ENCODE data around the gene LRP1.

The LRP1 gene

DNA sequence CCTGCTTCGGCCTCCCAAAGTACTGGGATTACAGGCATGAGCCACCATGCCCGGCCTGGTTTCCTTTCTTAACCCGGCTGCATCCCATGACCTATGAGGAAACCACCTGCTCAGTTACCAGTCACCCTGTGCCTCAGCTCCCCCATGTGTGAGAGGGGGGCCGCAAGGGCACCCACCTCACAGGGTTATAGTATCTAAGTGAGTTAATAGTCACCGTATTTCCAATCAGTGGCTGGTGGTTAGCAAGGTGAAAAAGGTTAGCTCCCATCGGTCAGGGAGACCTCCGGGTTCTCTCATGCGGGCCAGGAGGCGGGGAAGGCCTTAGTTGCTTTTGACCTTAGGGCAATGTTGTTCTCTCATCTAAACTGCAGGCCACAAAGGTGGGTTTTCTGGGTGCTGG, 6.7 kb downstream of the LRP1 start:
- Mint-ChIP-seq H3K9me3 (no peaks in the 10 kb centered on the region), H3K36me3 (no peaks in the 10 kb centered on the region), H3K27me3 (no peaks in the 10 kb centered on the region), H3K27ac (no peak overlapping the region), H3K4me3 (no peak overlapping the region), H3K4me1 (peaks cover 18% of the 10 kb centered on the region)
- no peak for ATAC-seq

DNA sequence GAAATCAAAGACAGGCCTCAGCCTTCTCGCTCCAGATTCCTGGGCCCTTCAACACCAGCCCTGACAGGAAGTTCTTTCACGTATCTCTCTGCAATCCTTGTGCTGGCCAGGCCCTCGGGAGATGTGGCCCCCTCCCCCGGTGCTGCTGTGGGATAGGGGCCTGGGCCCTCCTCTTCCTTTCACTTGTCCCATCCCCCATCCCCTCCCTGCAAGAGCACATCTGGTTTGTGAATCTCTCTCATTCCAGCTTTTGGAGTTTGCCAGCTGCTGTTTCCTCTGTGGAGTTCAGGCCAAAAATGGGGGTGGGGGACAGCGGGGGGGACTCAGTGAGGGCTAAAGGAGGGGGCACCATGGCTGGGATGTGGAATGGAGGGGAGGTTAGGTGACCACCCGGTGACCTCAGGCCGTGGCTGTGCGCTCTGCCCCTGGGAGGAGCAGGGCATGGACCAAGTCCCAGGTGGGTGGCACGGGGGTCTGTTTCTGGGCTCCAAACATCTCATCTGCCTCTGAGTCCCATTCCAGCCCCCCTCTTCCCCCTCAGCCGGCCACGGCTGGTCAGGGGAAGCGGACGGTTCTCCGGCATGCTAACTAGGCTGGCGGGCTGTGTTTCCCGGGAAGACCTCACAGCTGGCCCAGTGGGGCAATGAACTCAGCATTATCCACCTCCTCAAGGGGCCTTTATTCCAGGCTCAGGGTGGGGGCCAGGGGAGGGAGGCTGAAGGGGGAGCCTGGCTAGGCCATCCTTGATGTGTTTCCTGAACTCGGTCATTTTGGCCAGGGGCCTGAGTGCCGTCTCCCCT, 7.4 kb downstream of the LRP1 start:
- no peak for ATAC-seq
- H3K4me3 Mint-ChIP-seq, result no peak overlapping the region
- H3K9me3 Mint-ChIP-seq, result no peaks in the 10 kb centered on the region
- H3K27me3 Mint-ChIP-seq, result no peaks in the 10 kb centered on the region
- H3K27ac Mint-ChIP-seq, result no peak overlapping the region
- no peaks in the 10 kb centered on the region for H3K36me3 Mint-ChIP-seq
- H3K4me1 Mint-ChIP-seq, result peaks cover 12% of the 10 kb centered on the region

DNA sequence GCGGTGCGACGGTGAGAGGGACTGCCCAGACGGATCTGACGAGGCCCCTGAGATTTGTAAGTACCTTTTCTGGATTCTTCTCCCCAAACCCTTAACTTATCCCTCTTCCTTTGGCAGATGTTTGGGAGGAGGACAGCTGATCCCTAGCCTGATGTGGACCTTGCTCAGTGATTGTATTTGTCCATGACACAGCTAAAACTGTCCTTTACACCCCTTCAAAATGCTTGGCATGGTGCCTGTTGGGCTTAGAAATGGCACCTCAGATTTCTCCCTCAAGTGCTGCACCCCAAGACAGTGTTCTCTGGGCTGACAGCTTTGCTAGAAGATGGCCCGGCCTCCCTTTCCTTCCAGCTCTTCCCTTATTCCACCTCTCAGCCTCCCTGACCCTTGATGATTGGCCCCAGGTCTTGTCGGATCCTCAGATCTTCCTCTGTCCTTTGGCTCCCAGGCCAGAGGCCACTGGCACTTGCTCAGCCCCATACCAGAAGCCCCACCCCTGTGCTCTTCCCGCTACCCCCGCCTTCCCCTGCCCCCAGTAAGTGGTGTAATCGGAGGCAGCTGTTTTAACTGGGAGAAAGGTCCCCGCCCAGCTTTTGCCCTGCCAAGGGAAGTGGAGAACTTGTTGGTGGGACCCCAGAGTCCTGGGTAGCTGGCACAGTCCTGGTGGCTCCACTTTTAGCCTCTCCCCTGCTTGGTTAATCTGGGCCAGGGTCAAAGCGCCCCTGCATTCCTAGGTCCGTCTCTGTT, 10.4 kb downstream of the LRP1 start:
- Mint-ChIP-seq H3K4me3 (no peak overlapping the region), H3K27ac (no peak overlapping the region), H3K27me3 (no peaks in the 10 kb centered on the region), H3K4me1 (no peaks in the 10 kb centered on the region), H3K9me3 (no peaks in the 10 kb centered on the region), H3K36me3 (no peaks in the 10 kb centered on the region)
- no peak for ATAC-seq

DNA sequence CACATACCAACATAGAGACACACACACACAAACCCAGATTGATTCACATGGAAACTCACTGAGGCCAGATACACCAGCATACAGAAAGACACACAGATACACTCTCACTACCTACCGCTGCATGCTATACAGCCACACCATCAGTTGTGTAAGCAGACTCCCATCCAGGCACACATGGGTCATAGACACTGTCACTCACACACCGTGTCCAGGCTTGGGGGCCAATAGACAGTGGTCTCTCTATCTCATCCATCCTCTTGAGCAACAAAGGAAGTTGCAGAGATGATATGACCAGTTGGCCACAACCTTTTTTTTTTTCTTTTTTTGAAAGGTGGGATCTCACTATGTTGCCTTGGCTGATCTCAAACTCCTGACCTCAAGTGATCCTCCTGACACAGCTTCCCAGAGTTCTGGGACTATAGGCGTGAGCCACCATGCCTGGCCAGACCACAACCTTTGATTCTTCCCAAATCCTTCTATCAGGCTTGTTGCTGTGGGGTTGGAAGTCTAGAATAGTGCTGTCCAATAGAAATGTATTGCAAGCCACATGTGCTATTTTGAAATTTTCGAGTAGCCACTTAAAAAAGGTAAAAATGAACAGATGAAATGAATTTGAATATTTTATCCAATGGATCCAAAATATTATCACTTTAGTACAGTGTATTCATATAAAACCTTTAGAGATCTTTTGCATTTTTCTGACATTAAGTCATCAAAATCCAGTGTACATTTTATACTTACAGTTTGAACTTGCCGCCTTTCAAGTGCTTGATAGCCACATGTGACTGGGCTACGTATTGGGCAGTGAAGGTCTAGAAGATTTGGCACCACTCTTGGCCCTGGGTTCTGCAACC, 11.7 kb downstream of the LRP1 start:
- H3K27me3 Mint-ChIP-seq, result no peaks in the 10 kb centered on the region
- H3K9me3 Mint-ChIP-seq, result no peaks in the 10 kb centered on the region
- no peaks in the 10 kb centered on the region for H3K4me1 Mint-ChIP-seq
- H3K4me3 Mint-ChIP-seq, result no peak overlapping the region
- no peaks in the 10 kb centered on the region for H3K36me3 Mint-ChIP-seq
- no peak for ATAC-seq
- no peak overlapping the region for H3K27ac Mint-ChIP-seq

DNA sequence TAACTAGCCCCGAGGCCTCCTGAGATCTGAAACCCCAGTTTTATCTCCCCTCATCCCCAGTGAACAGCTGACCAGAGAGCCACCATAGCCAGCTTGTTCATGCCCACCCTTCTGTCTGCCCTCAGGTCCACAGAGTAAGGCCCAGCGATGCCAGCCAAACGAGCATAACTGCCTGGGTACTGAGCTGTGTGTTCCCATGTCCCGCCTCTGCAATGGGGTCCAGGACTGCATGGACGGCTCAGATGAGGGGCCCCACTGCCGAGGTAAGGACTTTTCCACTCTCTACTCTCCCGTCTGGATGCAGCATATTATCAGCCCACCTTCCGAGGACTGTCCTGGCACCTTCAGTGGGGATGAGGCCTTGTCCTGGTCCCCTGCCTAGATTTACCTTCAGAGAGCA, 13.0 kb downstream of the LRP1 start:
- H3K4me3 Mint-ChIP-seq, result no peak overlapping the region
- no peaks in the 10 kb centered on the region for H3K27me3 Mint-ChIP-seq
- no peaks in the 10 kb centered on the region for H3K36me3 Mint-ChIP-seq
- no peaks in the 10 kb centered on the region for H3K9me3 Mint-ChIP-seq
- H3K4me1 Mint-ChIP-seq, result peaks cover 6% of the 10 kb centered on the region
- no peak overlapping the region for H3K27ac Mint-ChIP-seq
- ATAC-seq, result no peak

DNA sequence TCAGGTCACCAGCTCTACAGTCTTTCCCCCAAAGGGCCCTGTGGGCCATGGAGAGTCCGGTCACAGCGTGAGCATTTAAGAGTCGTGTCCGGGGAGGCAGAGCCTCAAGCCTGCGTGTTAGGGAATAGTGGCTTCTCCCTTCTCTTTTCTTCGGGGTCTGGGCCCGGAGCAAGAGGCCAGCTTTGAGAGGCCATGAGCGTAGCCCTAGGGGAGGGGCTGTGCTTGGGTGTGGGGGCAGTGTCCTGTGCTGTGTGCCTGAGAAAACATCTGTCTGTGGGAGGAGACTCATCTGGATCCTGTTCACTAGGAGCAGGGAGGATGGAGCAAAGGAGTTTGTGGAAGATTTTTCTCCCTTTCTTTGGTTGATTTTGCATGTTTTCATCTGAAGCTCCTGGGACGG, 13.8 kb downstream of the LRP1 start:
- Mint-ChIP-seq H3K4me1 (peaks cover 6% of the 10 kb centered on the region), H3K9me3 (no peaks in the 10 kb centered on the region), H3K36me3 (no peaks in the 10 kb centered on the region), H3K4me3 (no peak overlapping the region), H3K27ac (no peak overlapping the region), H3K27me3 (no peaks in the 10 kb centered on the region)
- no peak for ATAC-seq

DNA sequence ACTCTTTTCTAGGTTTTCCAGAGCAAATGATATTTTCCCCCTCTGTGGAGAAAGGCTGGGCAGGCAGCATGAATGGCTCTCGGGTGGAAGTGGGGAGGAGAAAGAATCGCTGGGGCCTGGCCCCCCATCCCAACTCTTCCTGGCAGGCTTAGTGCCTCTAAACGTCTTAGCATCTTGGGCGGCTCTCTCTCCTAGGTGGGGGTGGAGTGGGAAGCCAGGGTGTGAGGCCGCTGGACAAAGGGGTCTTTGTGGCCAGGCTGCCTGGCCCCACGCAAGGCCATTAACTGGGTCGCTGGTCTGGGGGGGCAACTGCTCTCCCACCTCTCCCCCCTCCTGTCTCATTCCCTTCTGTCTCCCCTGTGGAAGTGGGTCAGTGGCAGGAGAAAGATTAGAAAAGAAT, 14.4 kb downstream of the LRP1 start:
- Mint-ChIP-seq H3K36me3 (no peaks in the 10 kb centered on the region), H3K4me3 (no peak overlapping the region), H3K27me3 (no peaks in the 10 kb centered on the region), H3K27ac (no peak overlapping the region), H3K4me1 (peaks cover 6% of the 10 kb centered on the region), H3K9me3 (no peaks in the 10 kb centered on the region)
- no peak for ATAC-seq

DNA sequence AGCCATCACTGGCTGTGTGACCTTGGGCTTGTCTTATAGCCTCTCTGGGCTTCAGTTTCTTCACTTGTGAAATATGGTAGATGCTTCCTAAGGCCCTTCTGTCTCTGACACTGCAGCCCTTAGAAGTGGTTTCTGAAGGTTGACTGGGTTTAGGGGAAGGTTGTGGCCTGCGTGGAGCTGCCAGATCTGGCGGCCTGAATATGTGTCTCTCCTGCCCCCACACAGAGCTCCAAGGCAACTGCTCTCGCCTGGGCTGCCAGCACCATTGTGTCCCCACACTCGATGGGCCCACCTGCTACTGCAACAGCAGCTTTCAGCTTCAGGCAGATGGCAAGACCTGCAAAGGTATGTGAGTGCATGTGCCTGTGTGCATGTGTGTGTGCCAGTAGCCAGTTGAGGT, 15.2 kb downstream of the LRP1 start:
- no peaks in the 10 kb centered on the region for H3K27me3 Mint-ChIP-seq
- H3K9me3 Mint-ChIP-seq, result no peaks in the 10 kb centered on the region
- H3K27ac Mint-ChIP-seq, result no peak overlapping the region
- no peaks in the 10 kb centered on the region for H3K36me3 Mint-ChIP-seq
- no peak overlapping the region for H3K4me3 Mint-ChIP-seq
- ATAC-seq, result no peak
- H3K4me1 Mint-ChIP-seq, result peaks cover 6% of the 10 kb centered on the region

DNA sequence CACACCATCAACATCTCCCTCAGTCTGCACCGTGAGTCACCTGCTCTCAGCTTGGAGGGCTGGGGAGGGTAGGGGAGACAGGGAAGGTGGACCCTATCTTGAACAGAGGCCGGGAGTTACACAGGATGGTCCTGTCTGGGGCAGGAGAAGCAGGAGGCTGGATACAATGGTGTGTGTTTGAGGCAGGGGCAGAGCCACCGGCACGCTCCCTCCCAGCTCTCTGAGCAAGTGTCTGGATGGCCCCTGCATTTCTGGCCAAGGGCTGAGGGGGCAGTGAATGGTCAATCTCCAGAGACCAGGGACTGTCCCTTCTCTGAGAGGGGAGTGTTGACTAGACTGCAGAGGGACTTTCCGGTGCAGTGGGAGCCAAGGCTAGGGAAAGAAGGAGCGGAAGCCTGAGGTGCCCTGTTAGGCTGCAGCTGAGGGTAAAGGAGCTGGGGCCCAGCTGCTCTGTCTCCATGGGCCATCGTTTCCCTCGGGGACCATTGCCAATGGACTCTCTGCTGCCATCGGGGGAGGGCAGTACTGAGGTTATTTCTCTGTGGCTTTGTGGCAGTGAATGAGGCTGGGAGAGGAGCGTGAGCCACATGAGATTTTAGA, 17.3 kb downstream of the LRP1 start:
- Mint-ChIP-seq H3K9me3 (no peaks in the 10 kb centered on the region), H3K27ac (no peak overlapping the region), H3K4me1 (peaks cover 6% of the 10 kb centered on the region), H3K36me3 (no peaks in the 10 kb centered on the region), H3K27me3 (no peaks in the 10 kb centered on the region), H3K4me3 (no peak overlapping the region)
- ATAC-seq, result no peak

DNA sequence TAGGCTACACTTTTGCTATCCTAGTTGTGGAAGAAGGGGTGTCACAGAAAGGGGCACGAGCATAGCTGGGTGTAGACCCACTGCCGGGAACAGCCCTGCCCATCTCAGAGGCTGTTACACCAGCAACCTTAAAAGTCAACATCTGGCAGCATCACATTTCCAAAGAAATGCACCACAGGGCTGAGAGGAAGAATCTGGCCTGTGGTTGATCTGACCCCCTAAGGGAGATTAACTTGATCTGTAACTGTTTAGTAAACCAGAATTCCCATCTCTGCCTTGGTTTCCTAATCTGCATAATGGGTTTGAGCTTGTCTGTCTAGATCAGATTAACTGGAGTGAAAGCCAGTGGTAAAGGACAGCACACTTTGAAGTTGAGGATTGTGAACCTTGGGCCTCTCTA, 17.8 kb downstream of the LRP1 start:
- peaks cover 6% of the 10 kb centered on the region for H3K4me1 Mint-ChIP-seq
- H3K27ac Mint-ChIP-seq, result no peak overlapping the region
- H3K36me3 Mint-ChIP-seq, result no peaks in the 10 kb centered on the region
- no peaks in the 10 kb centered on the region for H3K9me3 Mint-ChIP-seq
- ATAC-seq, result no peak
- H3K4me3 Mint-ChIP-seq, result no peak overlapping the region
- H3K27me3 Mint-ChIP-seq, result no peaks in the 10 kb centered on the region

DNA sequence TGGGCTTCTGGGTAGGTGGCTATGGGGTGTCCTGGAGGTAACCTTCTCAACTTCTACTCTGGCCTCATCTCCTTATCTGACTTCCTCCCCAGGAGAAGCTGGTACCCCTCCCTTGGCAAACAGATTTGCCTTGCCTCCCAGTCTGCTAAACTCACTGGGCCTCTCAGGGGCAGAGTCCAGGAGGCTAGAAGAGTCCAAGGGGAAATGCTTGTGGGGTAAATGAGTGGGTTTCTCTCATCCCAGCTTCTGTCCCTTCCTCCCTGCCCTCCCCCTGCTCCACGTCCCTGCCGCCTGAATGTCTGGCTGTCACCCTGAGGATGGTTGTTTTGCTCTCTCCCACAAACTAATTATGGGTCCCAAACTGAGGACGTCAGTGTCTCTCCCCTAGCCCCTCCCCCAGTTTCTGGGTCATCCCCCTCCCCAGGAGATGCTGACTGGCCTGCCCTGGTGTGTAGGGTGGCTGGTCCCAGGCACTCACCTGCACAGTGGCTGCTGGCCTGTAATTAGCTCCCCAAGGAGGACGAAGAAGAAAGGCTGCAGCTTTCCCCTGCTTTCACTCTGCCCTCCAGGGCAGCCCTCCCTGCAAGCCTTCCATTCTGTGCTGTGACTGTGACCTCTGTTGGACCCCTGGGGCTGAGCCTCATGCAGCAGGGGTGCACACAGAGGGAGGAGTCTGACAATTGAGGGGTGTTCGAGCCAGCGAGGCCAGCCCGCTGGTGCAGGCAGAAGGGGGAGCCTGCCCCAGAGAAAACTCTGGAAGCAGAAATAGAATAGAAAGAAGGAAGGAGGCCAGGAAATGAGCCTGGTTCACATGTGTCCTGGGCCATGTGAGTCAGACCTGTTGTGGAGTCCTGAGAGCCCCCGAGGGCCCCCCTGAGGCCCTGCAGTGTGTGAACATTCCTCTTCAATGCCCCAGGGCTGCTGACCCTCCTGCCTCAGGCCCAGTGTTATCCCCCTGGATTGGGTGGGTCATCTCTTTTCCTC, 19.0 kb downstream of the LRP1 start, which contains the start of gene LRP1-AS:
Gene LRP1-AS (minus strand): TSS at position 659 of the 984 bp plus-strand sequence.
- no peaks in the 10 kb centered on the region for H3K36me3 Mint-ChIP-seq
- H3K9me3 Mint-ChIP-seq, result no peaks in the 10 kb centered on the region
- no peak within 1 kb of the TSS for H3K27ac Mint-ChIP-seq
- peaks cover 6% of the 10 kb centered on the region for H3K4me1 Mint-ChIP-seq
- no peaks in the 10 kb centered on the region for H3K27me3 Mint-ChIP-seq
- no peak within 1 kb of the TSS for H3K4me3 Mint-ChIP-seq
- ATAC-seq, result no peak

DNA sequence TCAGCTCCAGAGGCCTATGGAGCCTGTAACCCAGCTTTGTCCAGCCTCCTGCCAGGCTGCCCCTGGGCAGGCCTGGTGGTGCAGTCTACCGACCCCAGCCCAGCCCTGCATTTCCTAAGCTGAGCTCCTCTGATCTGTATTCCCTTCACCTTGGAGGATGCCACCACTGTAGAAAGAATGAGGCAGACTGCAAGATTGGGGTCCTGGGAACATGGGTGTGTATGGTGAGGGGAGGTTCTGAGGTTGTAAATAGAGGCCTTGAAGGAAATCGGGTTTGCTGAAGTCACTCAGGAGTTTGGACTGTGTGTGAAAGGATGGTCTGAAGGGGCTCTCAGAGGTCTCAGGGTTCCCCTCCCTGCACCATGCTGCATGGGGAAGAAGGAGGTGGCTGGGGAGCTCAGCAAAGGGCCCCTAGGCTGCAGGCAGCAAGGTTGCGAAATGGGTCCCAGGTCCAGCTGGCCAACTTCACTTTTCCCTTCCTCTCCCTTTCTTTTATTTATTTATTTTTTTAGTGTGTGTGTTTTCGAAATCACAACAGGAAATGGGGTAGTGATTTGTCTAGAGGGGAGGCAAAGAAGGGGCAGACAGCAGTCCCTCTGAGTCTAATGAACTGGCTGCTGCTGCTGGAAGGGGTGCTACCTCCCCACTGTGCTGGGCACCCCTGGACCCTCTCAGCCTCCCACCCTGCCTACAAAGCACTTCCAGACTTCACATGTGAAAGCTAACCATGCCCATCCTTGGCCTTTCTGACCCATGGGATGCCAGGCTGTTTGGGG, 20.4 kb downstream of the LRP1 start:
- Mint-ChIP-seq H3K27me3 (no peaks in the 10 kb centered on the region), H3K9me3 (no peaks in the 10 kb centered on the region), H3K4me3 (no peak overlapping the region), H3K27ac (no peak overlapping the region), H3K4me1 (peaks cover 6% of the 10 kb centered on the region), H3K36me3 (no peaks in the 10 kb centered on the region)
- no peak for ATAC-seq

DNA sequence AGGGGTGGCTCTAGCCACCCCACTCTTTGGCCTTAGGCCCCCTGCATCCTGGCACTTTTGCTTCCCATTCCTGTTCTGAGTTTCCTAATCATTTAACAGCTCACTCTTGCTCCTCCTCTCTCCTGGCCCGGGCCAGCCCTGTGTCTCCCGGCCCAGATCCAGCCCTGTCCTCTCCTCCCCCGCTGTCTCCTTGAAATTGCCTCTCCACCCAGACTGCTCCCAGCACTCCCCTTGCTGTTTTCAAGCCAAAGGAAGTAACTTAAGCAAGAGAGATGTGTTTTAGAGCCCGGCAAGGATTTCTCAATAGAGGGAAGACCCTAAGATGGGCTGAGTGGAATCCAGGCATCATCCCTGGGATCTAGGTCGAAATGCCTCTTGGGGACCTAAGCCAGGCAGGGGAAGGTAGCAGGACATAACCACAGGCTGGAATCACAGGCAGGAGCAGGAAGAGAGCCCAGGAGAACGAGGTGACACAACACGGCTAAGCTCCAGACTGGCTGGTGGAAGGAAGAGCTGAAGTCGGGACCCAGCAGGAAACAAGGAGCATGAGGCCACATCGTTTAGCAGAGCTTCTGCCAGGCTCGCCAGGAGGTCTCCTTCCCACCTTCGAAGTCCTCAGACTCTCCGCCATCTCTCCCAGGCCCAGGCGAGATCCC, 21.1 kb downstream of the LRP1 start:
- ATAC-seq, result no peak
- no peaks in the 10 kb centered on the region for H3K9me3 Mint-ChIP-seq
- H3K4me3 Mint-ChIP-seq, result no peak overlapping the region
- H3K4me1 Mint-ChIP-seq, result peaks cover 6% of the 10 kb centered on the region
- H3K36me3 Mint-ChIP-seq, result no peaks in the 10 kb centered on the region
- H3K27ac Mint-ChIP-seq, result no peak overlapping the region
- H3K27me3 Mint-ChIP-seq, result no peaks in the 10 kb centered on the region
